Measurements from ENCODE around the gene WRAP73. TPM values are rescaled to one million over a fixed set of nuclear protein-coding genes. Genes with fewer than 3 reads are reported as not detected.
A peak's percentile ranks its signal among the peaks of the same experiment; 100 is the strongest.

WRAP73 gene
- total and polyA plus RNA-seq, 8 donors = 0.89 to 55.4 (median 12.6) TPM

DNA sequence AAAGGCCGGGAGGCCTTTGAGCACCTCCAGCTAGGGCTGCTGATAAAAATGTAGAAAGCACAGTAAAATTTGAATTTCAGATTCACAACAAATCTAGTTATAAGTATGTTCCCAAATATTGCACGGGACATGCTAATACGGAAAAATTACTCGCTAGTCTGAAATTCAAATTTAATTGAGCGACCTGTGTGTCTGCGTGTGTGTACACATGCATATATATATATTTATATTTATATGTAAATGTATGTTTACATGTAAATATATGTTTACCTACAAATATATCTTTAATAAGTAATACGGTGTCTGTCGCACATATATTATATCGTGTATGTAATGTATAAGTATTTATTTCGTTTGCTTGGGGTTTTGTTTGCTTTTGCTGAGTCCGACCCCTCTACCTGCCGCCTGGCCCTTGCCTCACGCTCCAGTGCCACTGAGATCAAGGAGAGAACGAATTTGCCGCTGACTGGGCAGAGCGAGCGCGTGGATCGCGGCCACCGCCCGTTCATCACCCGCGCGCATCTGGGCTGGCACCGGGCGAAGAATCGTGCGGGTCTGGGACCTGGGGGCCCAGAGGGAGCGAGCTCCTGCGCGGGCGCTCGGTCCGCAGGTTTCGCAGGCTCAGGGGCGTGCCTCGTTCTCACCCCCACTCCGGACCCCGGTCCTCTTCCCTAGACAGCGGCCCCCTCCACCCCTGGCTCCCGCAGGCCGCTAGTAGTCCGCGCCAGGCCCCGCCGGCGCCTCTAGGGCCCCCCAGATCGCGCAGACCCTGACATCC lies 534 bp upstream of the WRAP73 start:
- H3K4me3 ChIP-seq = peak overlapping the region; percentile 75 to 99 (median 88)
- H3K27me3 ChIP-seq = peaks cover 27 to 54% (median 48%) of the 10 kb centered on the region in 3 donors
- DNase-seq = no peak
- no peak overlapping the region for H3K27ac ChIP-seq
- WGBS, 5 donors = 9 to 13% (median 13%) methylated on average over 29 to 50 of the region's 50 CpGs
- TF ChIP-seq EP300 (IDR thresholded peaks at IDR 0.05) = no peak
- H3K4me1 ChIP-seq = peaks cover 47 to 61% (median 53%) of the 10 kb centered on the region in 4 donors
- H3K36me3 ChIP-seq = peaks cover 11 to 22% (median 21%) of the 10 kb centered on the region in 4 donors
- peaks cover 0 to 5% (median 0%) of the 10 kb centered on the region in 4 donors for H3K9me3 ChIP-seq
- intact Hi-C loops (cut with DNase I; ENCODE audit: low total_unique reads) = no loop called here

DNA sequence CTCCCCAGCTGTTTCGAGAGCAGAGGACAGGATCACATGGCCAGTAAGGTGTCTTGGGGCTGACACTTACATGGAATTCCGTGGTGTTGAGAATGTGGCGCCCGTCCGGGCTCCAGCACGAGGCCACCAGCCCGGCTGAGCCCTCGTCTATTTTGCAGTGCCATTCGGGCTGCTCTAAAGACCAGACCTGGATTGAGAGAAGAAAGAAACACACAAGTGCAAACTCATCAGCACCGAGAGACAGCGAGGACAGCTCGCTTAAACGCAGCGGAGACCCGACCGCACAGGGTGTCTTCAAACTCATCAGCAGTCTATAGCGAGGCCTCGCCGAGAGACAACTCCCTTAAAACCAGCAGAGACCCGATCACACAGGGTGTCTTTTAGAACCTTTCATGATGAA lies 3.3 kb downstream of the WRAP73 start:
- 91 to 97% (median 96%) methylated on average over 20 of the region's 20 CpGs for WGBS, 5 donors
- H3K4me3 ChIP-seq = no peak overlapping the region
- peaks cover 0 to 5% (median 0%) of the 10 kb centered on the region in 4 donors for H3K9me3 ChIP-seq
- H3K4me1 ChIP-seq = peaks cover 31 to 42% (median 37%) of the 10 kb centered on the region in 4 donors
- peaks cover 12 to 15% (median 13%) of the 10 kb centered on the region in 3 donors for H3K27me3 ChIP-seq
- peaks cover 11 to 53% (median 51%) of the 10 kb centered on the region in 4 donors for H3K36me3 ChIP-seq
- no peak overlapping the region for H3K27ac ChIP-seq
- DNase-seq = no peak
- TF ChIP-seq POLR2AphosphoS5 (IDR thresholded peaks at IDR 0.05) = no peak
- no peak for TF ChIP-seq POLR2A (IDR thresholded peaks at IDR 0.05)
- intact Hi-C loops (cut with DNase I; ENCODE audit: low total_unique reads) = no loop called here

GRCh38 chr1:3645666-3646355 lies 4.1 kb downstream of the WRAP73 start:
- Histone ChIP-seq H3K27ac (no peak overlapping the region), H3K27me3 (peaks cover 4 to 8% (median 5%) of the 10 kb centered on the region in 3 donors), H3K36me3 (peaks cover 11 to 61% (median 59%) of the 10 kb centered on the region in 4 donors), H3K4me3 (no peak overlapping the region), H3K9me3 (peaks cover 0 to 4% (median 0%) of the 10 kb centered on the region in 4 donors), H3K4me1 (peaks cover 24 to 34% (median 29%) of the 10 kb centered on the region in 4 donors)
- no peak for DNase-seq
- WGBS, 5 donors = 94 to 97% (median 95%) methylated on average over 27 of the region's 27 CpGs
- no peak for TF ChIP-seq EP300 (IDR thresholded peaks at IDR 0.05)
- TF ChIP-seq POLR2AphosphoS5 (IDR thresholded peaks at IDR 0.05) = no peak
- TF ChIP-seq, protein P1, sequence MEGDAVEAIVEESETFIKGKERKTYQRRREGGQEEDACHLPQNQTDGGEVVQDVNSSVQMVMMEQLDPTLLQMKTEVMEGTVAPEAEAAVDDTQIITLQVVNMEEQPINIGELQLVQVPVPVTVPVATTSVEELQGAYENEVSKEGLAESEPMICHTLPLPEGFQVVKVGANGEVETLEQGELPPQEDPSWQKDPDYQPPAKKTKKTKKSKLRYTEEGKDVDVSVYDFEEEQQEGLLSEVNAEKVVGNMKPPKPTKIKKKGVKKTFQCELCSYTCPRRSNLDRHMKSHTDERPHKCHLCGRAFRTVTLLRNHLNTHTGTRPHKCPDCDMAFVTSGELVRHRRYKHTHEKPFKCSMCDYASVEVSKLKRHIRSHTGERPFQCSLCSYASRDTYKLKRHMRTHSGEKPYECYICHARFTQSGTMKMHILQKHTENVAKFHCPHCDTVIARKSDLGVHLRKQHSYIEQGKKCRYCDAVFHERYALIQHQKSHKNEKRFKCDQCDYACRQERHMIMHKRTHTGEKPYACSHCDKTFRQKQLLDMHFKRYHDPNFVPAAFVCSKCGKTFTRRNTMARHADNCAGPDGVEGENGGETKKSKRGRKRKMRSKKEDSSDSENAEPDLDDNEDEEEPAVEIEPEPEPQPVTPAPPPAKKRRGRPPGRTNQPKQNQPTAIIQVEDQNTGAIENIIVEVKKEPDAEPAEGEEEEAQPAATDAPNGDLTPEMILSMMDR (IDR thresholded peaks at IDR 0.05) = no peak
- no peak for TF ChIP-seq POLR2A (IDR thresholded peaks at IDR 0.05)
- intact Hi-C loops (cut with DNase I; ENCODE audit: low total_unique reads) = no loop called here

DNA sequence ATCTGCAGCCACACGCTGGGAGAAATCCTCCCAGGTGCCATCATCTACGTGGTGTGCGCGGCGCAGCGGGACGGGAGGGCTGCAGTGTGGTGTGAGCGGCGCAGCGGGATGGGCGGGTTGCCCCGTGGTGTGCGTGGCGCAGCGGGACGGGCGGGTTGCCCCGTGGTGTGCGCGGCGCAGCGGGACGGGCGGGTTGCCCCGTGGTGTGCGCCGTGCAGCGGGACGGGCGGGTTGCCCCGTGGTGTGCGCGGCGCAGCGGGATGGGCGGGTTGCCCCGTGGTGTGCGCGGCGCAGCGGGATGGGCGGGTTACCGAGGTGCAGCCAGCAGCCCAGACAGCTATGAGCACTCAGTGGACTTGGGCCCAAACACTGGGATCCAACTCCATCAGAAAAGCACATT lies 4.7 kb downstream of the WRAP73 start:
- Histone ChIP-seq H3K4me1 (peaks cover 18 to 29% (median 23%) of the 10 kb centered on the region in 4 donors), H3K4me3 (no peak overlapping the region), H3K27ac (no peak overlapping the region), H3K9me3 (no peaks in the 10 kb centered on the region), H3K27me3 (peaks cover 0 to 2% (median 0%) of the 10 kb centered on the region in 3 donors), H3K36me3 (peaks cover 11 to 66% (median 64%) of the 10 kb centered on the region in 4 donors)
- 90 to 98% (median 96%) methylated on average over 20 to 43 of the region's 43 CpGs for WGBS, 5 donors
- TF ChIP-seq POLR2A (IDR thresholded peaks at IDR 0.05) = no peak
- no peak for TF ChIP-seq POLR2AphosphoS5 (IDR thresholded peaks at IDR 0.05)
- TF ChIP-seq, protein P1 (IDR thresholded peaks at IDR 0.05) = no peak
- TF ChIP-seq EP300 (IDR thresholded peaks at IDR 0.05) = no peak
- DNase-seq = no peak
- intact Hi-C loops (cut with DNase I; ENCODE audit: low total_unique reads) = no loop called here

DNA sequence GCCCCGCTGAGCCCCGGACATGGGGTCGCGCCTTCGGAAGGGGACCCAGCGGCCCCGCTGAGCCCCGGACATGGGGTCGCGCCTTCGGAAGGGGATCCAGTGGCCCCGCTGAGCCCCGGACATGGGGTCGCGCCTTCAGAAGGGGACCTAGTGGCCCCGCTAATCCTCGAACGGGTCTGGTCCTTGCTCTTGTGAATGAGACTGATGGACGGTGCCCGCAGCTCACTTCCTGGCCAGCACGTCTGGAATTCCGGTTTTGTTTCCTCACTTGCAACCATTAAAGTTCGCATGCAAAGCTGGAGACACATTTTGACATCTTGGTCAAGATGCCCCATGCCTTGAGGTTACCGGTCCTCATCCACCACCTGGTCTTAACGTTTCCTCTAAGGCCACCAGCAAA lies 5.6 kb downstream of the WRAP73 start:
- 88 to 100% (median 94%) methylated on average over 10 to 20 of the region's 25 CpGs for WGBS, 5 donors
- Histone ChIP-seq H3K4me3 (no peak overlapping the region), H3K27ac (no peak overlapping the region), H3K36me3 (peaks cover 11 to 76% (median 74%) of the 10 kb centered on the region in 4 donors), H3K27me3 (no peaks in the 10 kb centered on the region), H3K4me1 (peaks cover 13 to 22% (median 17%) of the 10 kb centered on the region in 4 donors), H3K9me3 (no peaks in the 10 kb centered on the region)
- intact Hi-C loops (cut with DNase I; ENCODE audit: low total_unique reads) = no loop called here
- TF ChIP-seq POLR2A (IDR thresholded peaks at IDR 0.05) (no peak), POLR2AphosphoS5 (IDR thresholded peaks at IDR 0.05) (no peak), EP300 (IDR thresholded peaks at IDR 0.05) (no peak)
- TF ChIP-seq, protein P1 (IDR thresholded peaks at IDR 0.05) = no peak
- no peak for DNase-seq

Measured in stomach (tissue), 9 donors.